Kidney (tissue), 14 donors: ENCODE measurements around the gene MYL12B. TPM values are rescaled to one million over a fixed set of nuclear protein-coding genes. Genes with fewer than 3 reads are reported as not detected.

ENCODE experiments used
- DNase-seq, 5 donors: peaks; one replicate each; pipeline ENCODE4 v3.0.0-alpha.2; 2013 to 2020
- FAIRE-seq: peaks from 2 replicates; lab custom pipeline; 2012; peaks lifted over from hg19 to GRCh38; lab: Jason Lieb, UNC
- H3K27ac ChIP-seq, 2 donors: one replicate each; pipeline ENCODE4 v1.7.0; 2013; ENCODE audit warnings: low read depth in 2 of 2, low read length in 2 of 2, inconsistent platforms in 1 of 2
- H3K27me3 ChIP-seq: one replicate; pipeline ENCODE4 v1.7.1; 2013; ENCODE audit warnings: low read length, inconsistent platforms; ENCODE audit not compliant: control insufficient read depth, insufficient read depth
- H3K36me3 ChIP-seq, 3 donors: one replicate each; pipeline versions ENCODE4 v1.7.0 to v1.7.1; 2013; ENCODE audit warnings: low read length in 3 of 3, control low read depth in 1 of 3, inconsistent platforms in 1 of 3; ENCODE audit not compliant: insufficient read depth in 3 of 3, control insufficient read depth in 2 of 3
- H3K4me1 ChIP-seq, 3 donors: one replicate each; pipeline versions ENCODE4 v1.7.0 to v1.7.1; 2013; ENCODE audit warnings: low read length in 3 of 3, inconsistent platforms in 1 of 3, low read depth in 1 of 3; ENCODE audit not compliant: control insufficient read depth in 2 of 3, insufficient read depth in 2 of 3
- H3K4me3 ChIP-seq, 3 donors: one replicate each; pipeline versions ENCODE4 v1.7.0 to v1.8.1; 2013; ENCODE audit warnings: low read length in 3 of 3, control low read depth in 1 of 3, inconsistent platforms in 1 of 3
- H3K9ac ChIP-seq, 3 donors: one replicate each; pipeline versions ENCODE4 v1.7.0 to v1.7.1; 2013; ENCODE audit warnings: low read length in 3 of 3, control low read depth in 1 of 3, inconsistent platforms in 1 of 3
- H3K9me3 ChIP-seq, 3 donors: one replicate each; pipeline versions ENCODE4 v1.7.0 to v1.7.1; 2013; ENCODE audit warnings: low read length in 3 of 3, control low read depth in 1 of 3, inconsistent platforms in 1 of 3; ENCODE audit not compliant: control insufficient read depth in 2 of 3, insufficient read depth in 1 of 3
- intact Hi-C: fragments of 100-400 bp; cut with DNase I; formaldehyde crosslinking; loops from one replicate; pipeline ENCODE4 v1.11.1; 2022
- polyA plus RNA-seq: library from polyadenylated mRNA; stranded (reverse); fragments of 350-450 nt; fragmentation: Illumina TruSeq; extraction: RNeasy Lipid Tissue Mini Kit (QIAGEN cat#74804); gene quantifications from one replicate; pipeline ENCODE4 v1.2.3, GENCODE V29; 2014; ENCODE audit warnings: low read depth, low replicate concordance; ENCODE audit not compliant: insufficient read depth
- total RNA-seq: library from RNA; stranded (reverse); fragmentation: NEBNext Ultra II Directional; extraction: Animal tissue kit (Norgen Biotek cat#: 25700); gene quantifications from one replicate; pipeline ENCODE4 v1.2.1, GENCODE V29; 2021
- TF ChIP-seq, protein P1 (sequence below): IDR thresholded peaks from 3 replicates; pipeline ENCODE4 v1.5.1; 2012; ENCODE audit warnings: mild to moderate bottlenecking, moderate library complexity, borderline replicate concordance; ENCODE audit not compliant: insufficient read depth; ENCODE audit errors: extremely low read depth
- donor health status: control.
- donor health status: control.
- donor health status: control.
- donor health status: control.
- donor health status: control.
- donor health status: DM: yes; HTN: yes; CAD: no.
- donor health status: Normal renal cell carcinoma (clear cell type).

Gene MYL12B
- total and polyA plus RNA-seq, 2 donors from 2014 or later = 448 to 884 TPM

DNA sequence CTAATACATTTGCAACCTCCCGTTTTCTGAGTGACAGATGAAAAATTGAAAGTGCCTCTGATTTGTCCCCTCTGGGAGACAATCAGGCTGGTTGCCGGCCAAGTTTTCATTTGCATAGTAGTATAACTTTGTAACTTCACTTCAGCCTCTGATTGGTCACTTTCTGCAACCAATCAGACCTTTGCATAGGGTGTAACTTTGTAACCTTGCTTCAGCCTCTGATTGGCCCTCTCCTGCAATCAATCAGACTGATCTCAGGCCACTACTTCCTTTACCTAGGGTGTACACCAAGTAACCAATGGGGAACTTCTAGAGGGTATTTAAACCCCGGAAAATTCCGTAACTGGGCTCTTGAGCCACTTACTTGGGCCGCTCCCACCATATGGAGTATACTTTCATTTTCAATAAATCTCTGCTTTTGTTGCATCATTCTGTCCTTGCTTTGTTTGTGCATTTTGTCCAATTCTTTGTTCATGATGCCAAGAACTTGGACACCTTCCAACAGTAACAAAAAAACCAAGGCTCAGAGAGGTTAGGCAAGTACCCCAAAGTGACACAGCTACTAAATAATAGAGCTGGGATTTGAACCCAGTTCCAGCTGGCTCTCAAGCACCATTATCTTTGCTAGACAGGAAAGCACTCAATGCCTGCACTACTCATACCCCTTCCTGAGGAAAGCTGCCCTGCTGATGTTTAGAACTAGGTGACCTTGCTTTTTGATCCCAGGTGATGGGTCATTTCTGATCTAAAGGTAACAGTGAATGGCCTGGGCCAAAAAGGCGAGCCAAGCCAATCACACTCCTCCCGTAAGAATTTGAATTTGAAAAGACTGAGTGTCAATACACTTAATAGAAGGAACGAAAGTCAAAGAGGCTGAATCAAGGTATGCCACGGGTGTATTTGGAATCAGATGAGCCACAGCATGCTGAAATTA lies 31.3 kb upstream of the MYL12B start:
- DNase-seq = no peak
- intact Hi-C loops = no loop called here
- H3K9ac ChIP-seq = no peak overlapping the region
- H3K9me3 ChIP-seq = no peaks in the 10 kb centered on the region
- TF ChIP-seq, protein P1, sequence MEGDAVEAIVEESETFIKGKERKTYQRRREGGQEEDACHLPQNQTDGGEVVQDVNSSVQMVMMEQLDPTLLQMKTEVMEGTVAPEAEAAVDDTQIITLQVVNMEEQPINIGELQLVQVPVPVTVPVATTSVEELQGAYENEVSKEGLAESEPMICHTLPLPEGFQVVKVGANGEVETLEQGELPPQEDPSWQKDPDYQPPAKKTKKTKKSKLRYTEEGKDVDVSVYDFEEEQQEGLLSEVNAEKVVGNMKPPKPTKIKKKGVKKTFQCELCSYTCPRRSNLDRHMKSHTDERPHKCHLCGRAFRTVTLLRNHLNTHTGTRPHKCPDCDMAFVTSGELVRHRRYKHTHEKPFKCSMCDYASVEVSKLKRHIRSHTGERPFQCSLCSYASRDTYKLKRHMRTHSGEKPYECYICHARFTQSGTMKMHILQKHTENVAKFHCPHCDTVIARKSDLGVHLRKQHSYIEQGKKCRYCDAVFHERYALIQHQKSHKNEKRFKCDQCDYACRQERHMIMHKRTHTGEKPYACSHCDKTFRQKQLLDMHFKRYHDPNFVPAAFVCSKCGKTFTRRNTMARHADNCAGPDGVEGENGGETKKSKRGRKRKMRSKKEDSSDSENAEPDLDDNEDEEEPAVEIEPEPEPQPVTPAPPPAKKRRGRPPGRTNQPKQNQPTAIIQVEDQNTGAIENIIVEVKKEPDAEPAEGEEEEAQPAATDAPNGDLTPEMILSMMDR = no peak
- peaks cover 0 to 4% (median 0%) of the 10 kb centered on the region in 3 donors for H3K4me1 ChIP-seq
- no peak overlapping the region for H3K27ac ChIP-seq
- no peaks in the 10 kb centered on the region for H3K36me3 ChIP-seq
- H3K27me3 ChIP-seq = no peaks in the 10 kb centered on the region
- no peak for FAIRE-seq
- H3K4me3 ChIP-seq = no peak overlapping the region

DNA sequence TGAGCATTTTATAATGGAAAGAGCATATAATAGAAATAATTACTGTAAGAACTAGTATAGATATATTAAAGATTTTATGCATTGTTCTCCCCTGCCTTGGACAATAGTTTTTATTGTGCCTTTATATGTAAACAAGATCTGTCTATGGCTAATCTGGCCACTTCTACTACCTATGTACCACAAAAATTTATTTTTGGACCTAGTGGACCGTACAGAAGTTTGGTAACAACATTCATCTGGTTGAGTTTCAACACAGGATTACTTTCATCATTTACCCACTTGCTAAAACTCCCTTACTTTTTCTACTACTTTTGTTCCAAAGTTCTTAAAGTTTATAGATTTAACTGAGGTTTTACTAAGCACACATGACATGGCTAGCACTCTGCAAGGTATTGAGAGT lies 28.9 kb upstream of the MYL12B start:
- TF ChIP-seq, protein P1 = no peak
- no peak overlapping the region for H3K4me3 ChIP-seq
- DNase-seq = no peak
- no peak overlapping the region for H3K9ac ChIP-seq
- H3K4me1 ChIP-seq = no peaks in the 10 kb centered on the region
- H3K36me3 ChIP-seq = no peaks in the 10 kb centered on the region
- H3K9me3 ChIP-seq = no peaks in the 10 kb centered on the region
- H3K27me3 ChIP-seq = no peaks in the 10 kb centered on the region
- no peak overlapping the region for H3K27ac ChIP-seq
- intact Hi-C loops = no loop called here
- no peak for FAIRE-seq

DNA sequence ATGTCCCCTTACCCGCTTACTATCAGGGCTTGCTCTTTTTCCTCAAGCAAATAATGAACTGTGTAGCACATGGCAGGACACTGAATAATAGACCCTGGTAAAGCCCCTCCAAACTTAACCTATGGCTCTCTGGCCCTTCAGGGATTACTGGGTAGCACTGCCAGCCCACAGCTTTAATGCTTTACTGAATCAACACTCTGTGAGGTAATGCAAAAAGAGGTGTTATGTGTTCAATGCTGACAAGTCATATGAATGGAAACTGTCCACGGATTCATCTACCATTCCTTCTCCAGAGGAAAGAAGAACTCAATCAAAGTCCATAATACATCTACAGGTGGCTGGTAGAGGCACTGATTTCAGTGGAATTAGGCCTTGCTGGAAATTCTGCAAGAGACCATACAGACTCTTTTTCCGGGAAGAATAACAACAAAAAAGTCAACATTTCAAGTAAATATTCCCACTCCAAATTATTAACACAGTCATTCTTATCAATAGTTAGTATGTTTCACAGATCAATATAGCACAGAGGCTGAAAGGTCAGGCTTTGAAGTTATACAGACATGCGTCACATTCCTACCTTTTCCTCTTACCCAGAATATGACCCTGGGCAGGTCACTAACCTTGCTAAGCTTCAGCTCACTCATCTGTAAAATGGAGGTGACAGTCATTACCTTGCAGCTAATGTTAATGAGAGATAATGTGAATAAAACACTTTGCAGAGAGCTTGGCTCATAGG lies 28.3 kb upstream of the MYL12B start:
- H3K27ac ChIP-seq = no peak overlapping the region

More for the DNA sequence above, 28.3 kb upstream of the MYL12B start:
- Histone ChIP-seq H3K4me3 (no peak overlapping the region), H3K36me3 (no peaks in the 10 kb centered on the region), H3K9me3 (no peaks in the 10 kb centered on the region), H3K4me1 (no peaks in the 10 kb centered on the region), H3K27me3 (no peaks in the 10 kb centered on the region), H3K9ac (no peak overlapping the region)
- DNase-seq = no peak
- intact Hi-C loops = no loop called here
- TF ChIP-seq, protein P1 = no peak
- FAIRE-seq = no peak
